ENCODE data around the gene CEP112.
"Not testable (repeated sequence)": the region's sequence is repeated elsewhere in the genome, so short reads cannot be mapped to it uniquely, and the experiment has no call there.

Gene CEP112

DNA sequence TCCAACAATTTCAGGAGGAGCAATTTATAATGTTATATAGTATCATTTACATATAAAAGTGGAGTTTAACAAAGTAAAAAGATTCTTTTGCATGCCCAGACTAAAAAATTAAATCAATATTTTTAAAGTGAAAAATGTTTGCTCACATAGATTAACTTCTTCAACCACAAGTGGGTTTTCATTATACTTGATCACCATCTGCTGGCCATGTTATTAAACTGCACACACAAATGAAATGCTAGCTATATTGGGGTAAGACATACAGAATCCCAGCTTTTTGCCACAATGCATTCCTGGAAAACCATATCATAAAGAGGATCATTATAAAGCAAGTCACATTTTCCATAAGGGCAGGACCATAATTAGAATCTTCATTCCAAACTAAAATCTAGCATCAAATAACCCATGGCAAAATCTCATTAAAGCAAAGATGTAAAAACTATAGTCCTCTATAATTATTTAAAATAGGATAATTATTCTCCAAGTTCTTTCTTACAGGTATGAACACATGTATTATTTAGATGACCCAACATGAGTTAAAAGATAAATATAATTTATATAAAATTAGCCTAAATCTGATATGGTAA is 26.3 kb downstream of the CEP112 start:
- DNase-seq (ENCODE audit: low read depth, low spot score): no peak

DNA sequence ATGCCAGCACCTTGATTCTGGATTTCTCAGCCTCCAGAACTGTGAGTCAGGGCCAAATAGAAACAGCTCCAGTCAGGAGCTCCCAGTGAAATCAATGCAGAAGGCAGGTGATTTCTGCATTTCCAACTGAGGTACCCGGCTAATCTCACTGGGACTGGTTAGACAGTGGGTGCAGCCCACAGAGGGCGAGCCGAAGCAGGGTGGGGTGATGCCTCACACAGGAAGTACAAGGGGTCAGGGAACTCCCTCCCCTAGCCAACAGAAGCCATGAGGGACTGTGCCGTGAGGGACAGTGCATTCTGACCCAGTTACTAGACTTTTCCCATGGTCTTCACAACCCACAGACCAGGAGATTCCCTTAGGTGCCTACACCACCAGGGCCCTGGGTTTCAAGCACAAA is 36.9 kb downstream of the CEP112 start:
- DNase-seq (ENCODE audit: low read depth, low spot score): not testable (repeated sequence)

DNA sequence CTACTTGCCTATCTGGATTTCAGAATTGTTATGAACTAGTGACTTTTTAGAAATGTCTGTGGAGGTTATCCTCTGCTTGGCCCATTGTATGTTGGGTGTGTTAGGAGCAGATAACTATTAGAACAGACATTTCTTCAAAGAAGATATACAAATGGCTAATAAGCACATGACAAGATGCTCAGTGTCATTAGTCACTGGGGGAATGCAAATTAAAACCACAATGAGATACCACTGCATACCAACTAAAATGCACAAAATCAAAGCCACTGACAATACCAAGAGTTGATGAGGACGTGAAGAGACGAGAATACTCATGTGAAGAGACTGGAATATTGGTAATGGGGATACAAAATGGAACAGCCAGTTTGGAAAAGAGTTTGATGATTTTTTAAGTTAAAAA is 39.2 kb downstream of the CEP112 start:
- DNase-seq (ENCODE audit: low read depth, low spot score): no peak

DNA sequence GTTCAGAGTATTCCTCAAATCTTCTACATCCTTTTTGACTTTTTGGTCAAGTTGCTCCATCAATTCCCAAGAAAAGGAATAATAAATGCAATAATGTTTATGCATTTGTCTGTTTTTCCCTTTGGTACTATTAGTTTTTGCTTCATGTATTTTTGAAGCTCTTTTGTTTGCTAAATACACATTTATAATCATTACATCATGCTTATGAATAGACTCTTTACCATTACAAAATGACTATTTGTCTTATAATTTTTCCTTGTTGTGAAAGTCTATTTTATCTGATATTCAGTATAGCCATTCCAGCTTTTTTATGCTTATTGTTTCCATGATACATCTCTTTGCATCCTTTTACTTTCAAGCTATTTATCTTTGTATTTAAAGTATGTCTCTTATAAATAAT is 41.2 kb downstream of the CEP112 start:
- no peak for DNase-seq (ENCODE audit: low read depth, low spot score)

DNA sequence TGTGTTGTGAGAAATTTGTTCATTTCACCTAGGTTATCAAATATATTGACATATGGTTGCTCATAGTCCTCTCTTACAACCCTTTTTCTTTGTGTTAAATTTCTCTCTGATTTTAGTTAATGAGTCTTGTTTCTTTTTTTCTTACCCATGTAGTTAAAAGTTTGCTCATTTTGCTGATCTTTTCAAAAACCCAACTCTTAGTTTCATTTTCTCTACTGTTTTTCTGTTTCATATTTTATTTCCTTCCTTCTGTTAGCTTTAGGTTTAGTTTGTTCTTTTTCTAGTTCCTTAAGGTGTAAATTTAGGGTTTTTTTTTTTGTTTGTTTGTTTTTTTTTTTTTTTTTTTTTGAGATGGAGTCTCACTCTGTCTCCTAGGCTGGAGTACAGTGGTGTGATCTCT is 42.4 kb downstream of the CEP112 start:
- no peak for DNase-seq (ENCODE audit: low read depth, low spot score)

DNA sequence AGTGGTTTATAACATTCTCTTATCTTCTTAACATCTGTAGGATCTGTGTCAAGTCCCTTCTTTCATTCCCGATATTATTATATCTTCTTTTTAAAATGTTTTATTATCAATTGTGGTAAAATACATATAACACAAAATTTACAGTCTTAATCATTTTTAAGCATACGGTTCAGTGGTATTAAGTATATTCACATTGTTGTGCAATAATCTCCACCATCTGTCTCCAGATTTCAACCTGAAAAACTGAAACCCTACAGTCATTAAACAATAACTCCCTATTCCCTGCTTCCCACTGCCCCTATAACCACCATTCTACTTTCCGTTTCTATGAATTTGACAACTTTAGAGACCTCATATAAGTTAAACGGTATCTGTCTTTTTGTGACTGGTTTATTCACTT is 45.5 kb downstream of the CEP112 start:
- DNase-seq (ENCODE audit: low read depth, low spot score): no peak

DNA sequence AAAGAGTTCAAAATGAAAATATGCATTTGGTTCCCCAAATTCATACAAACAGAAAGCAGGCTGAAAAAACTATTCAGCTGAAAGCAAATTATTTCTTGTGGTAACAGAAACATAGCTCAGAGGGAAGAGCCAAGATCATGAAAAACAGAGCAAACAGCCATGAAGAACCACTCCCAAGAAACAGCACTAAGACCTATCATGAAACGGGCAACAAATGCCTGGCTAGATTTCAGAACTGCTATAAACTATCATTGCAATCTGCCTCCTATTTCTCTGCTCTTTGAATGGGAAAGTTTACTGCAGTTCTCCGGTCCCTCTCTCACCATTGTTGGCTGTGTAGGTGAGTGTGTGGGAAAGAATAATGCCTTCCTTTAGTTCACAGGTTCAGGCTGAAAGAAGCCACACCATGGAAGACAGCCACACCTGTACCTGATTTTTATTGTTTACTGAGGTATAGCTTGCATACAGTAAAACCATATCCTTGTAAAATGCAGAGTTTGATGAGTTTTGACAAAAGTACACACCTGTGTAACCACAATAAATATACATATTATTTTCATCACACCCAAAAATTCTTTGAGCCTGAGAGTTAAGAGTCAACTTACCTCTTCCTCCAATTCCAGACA is 48.2 kb downstream of the CEP112 start:
- no peak for DNase-seq (ENCODE audit: low read depth, low spot score)

DNA sequence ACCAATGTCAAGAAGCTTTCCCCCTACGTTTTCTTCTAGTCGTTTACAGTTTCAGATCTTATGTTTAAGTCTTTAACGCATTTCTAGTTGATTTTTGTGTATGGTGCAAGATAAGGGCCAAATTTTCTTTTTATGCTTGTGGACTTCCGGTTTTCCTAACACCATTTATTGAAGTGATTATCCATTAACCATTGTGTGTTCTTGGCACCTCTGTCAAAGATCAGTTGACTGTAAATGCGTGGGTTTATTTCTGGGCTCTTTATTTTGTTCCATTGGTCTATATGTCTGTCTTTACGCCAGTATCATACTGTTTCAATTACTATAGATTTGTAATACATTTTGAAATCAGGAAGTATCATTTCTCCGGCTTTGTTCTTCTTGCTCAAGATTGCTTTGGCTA is 49.5 kb downstream of the CEP112 start:
- DNase-seq (ENCODE audit: low read depth, low spot score): no peak

DNA sequence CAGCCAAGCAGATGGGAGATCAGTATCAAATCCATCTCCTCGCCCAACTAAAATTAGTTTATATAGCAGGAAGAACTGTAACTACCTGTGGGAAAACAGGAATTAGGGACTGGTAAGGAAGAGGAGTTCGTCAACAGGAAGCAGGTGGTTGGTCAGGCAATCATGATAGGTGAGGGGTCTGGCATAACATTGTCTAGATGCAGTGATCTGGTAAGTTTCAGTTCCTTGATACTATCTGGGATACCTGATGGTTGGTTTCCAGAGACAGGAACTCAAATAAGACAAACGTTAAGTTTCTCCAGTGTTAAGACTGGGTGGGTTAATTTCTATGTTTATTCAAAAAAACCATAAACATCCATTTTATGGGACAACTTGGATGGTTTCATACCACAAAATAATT is 53.8 kb downstream of the CEP112 start:
- DNase-seq (ENCODE audit: low read depth, low spot score): no peak

DNA sequence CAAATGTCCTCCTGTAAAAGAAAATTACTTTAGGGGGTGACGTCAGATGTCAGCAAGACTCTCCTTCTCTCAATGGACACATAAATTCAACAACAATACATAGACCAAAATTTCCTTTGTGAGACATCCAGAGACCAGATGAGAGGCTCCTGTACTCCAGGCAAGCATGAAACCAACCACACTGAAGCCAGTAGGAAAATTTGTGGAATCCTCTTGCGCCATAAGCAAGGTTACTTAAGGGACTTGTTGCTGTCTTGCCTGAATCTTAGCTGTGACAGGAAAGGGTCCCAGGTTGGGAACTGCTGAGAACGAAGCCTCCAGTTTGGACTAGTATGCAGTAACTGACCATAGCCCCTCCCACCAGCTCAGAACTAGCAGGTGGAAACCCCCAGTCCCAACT is 56.0 kb downstream of the CEP112 start:
- DNase-seq (ENCODE audit: low read depth, low spot score): no peak

DNA sequence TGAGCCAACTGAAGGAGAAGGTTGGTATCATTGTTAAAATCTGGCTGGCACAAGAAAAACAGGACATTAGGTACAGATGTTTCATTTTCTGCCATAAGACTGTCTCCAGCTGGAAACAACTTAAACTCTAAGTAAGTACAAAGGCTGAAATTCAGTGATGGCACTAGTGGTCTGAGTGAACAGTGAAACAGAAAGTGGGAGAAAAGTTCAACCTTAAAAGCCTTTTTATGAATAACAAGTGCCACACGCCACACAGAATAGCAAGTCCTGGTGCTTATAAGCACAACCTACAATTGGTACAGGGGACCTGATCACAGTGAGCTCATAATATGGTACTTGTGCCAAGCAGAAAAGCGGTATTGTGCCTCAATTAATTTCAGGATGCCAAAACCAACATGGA is 56.7 kb downstream of the CEP112 start:
- no peak for DNase-seq (ENCODE audit: low read depth, low spot score)

DNA sequence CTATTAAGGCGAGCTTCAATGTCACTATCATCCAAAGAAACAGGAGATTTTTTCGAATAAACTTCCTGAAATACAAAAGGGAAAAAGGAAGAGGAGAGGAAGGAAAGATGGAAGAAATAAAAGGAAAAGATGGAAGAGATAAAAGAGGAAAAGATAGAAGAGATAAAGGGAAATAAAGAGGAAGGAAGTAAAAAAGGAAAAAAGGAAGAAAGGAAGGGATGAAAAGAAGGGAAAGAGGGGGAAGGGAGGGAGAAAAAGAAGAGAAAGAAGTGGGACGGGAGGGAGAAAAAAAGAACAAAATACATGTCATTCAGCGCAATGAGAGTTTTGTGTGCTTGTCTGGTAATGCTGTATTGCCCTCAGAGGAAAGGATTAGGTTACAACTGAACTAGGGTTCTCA is 62.2 kb downstream of the CEP112 start:
- no peak for DNase-seq (ENCODE audit: low read depth, low spot score)

DNA sequence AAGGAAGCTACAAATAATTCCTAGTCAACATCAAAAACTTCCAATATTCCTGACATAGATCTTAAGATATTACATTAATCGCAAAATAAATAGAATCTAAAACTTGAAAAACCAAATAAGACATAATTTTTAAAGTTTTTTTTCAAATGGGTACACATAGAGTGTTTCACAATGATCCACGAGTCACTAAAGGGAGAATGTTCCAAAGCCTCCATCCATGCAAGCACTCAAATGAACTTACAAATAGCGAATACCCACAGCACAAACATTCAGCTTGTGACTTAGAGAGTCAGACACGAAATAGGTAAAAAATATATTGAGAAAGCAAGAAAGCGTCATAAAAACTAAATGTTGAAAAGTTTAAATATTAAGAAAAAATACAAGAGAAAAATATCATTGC is 65.7 kb downstream of the CEP112 start:
- DNase-seq (ENCODE audit: low read depth, low spot score): no peak

DNA sequence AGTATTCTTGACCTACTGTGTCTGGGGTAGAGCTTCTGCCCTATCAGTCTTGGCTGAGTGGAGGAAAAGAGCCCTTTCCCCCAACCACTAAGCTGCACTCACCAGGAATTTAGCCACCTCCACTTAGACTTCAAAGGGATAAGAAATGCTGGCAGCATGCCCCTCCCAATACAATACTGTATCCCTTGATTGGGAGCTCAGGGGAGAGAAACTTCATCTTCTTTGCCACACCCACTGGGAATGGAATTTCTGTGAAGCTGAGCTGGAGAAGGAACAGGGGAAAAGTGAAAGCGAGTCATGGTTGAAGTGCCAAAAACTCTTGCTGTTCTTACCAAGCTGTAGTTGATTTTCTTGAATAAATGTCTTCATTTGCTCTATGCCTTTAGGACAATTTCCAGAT is 68.8 kb downstream of the CEP112 start:
- peak; percentile 29 for DNase-seq (ENCODE audit: low read depth, low spot score)

DNA sequence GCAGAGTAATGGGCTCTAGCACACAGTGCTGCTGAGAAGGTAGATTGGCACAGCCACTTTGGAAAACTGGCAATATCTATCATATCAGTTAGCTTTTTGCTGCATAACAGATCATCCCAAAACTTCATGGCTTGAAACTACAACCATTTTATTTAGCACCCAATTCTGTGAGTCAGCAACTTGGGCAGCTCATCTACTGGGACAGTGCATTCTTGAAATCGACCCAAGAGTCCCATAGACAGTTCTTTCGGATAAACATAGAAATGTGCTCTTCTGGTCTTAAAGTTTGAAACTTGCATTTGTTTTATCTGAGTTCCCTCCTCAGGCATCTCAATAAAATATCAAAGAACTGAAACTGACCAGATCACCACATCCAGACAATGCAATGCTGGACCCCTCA is 76.7 kb downstream of the CEP112 start:
- no peak for DNase-seq (ENCODE audit: low read depth, low spot score)

DNA sequence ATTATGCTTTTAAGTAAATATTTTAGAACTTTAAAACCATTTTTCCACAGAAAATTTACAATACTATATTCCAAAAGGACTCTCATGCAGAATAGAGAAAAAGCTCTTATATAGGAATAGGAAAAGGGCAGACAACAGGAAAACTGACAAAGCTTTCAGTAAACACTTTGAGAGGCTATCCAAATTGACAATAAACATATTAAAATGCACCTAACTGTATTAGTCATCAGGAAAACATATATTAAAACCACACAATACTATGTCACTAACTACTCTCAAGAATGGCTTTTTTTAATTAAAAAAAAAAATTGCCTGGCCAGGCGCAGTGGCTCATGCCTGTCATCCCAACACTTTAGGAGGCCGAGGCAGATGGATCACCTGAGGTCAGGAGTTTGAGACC is 77.3 kb downstream of the CEP112 start:
- DNase-seq (ENCODE audit: low read depth, low spot score): no peak

DNA sequence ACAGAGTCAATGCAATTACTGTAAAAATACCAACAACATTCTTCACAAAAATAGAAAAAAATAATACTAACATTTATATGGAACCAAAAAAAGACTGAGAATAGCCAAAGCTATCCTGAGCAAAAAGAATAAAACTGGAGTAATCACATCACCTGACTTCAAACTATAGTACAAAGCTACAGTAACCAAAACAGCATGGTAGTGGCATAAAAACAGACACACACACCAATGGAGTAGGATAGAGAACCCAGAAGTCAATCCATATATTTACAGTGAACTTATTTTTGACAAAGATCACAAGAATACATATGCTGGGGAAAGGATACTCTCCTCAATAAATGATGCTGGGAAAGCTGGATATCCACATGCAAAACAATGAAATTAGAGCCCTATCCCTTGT is 84.2 kb downstream of the CEP112 start:
- DNase-seq (ENCODE audit: low read depth, low spot score): no peak

DNA sequence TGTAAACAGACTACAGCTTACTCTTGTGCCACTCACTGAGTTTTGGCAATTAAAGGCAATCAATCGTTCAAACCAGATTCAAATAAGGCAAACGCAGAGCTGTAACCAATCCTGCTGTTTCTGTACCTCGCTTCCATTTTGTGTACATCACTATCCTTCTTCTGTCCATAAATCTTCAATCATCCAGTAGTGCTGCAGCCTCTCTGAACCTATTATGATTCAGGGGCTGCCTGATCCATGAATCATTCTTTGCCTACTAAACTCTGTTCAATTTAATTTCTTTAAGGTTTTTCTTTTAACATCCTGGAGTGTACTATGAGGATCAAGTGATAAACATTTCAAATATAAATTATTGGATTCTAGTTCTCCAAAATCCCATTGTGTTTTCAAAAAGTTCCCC is 93.9 kb downstream of the CEP112 start:
- DNase-seq (ENCODE audit: low read depth, low spot score): no peak

DNA sequence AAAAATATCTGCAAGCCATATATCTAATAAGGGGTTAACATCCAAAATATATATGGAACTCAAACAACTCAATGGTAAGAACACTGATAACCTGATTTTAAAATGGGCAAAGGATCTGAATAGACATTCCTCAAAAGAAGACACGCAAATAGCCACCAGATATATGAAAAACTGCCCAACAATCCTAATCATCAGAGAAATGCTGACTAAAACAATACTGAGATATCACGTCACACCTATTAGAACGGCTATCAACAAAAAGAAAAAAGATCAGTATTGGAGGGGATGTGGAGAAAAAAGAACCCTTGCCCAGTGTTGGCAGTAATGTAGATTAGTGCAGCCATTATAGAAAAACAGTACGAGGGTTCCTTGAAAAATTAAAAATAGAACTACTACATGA is 97.2 kb downstream of the CEP112 start:
- DNase-seq (ENCODE audit: low read depth, low spot score): no peak

DNA sequence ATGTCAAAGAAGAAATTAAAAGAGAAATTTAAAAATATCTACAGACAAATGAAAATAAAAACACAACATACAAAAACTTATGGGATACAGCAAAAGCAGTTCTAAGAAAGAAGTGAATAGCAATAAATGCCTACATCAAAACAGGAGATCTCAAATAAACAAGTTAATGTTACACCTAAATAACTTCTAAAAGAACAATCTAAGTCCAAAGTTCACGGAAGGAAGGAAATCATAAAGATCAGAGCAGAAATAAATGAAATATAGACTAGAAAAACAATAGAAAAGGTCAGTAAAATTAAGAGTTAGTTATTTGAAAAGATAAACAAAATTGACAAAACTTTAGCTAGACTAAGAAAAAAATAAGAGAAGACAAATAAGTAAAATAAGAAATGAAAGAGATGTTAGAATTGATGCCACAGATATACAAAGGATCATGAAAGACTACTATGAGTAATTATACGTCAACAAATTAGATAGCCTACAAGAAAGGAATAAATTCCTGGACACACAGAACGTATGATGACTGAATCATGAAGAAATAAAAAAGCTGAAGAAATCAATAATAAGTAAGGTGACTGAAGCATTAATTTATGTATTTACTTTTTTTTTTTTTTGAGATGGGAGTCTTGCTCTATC is 100.4 kb downstream of the CEP112 start:
- DNase-seq (ENCODE audit: low read depth, low spot score): no peak

DNA sequence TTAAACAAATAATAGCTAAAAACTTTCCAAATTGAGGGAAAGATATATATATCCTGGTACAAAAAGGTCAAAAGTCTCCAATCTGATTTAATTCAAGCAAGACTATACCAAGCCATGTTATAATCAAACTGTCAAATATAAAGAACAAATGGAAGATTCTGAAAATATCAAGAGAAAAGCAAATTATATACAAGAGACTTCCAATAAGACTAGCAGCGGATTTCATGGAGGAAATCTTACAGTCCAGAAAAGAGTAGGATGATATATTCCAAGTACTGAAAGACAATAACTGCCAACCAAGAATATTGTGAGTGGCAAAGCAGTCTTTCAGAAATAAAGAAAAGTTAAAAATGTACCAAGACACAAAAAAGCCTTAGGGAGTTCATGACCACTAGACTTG is 102.2 kb downstream of the CEP112 start:
- DNase-seq (ENCODE audit: low read depth, low spot score): no peak

DNA sequence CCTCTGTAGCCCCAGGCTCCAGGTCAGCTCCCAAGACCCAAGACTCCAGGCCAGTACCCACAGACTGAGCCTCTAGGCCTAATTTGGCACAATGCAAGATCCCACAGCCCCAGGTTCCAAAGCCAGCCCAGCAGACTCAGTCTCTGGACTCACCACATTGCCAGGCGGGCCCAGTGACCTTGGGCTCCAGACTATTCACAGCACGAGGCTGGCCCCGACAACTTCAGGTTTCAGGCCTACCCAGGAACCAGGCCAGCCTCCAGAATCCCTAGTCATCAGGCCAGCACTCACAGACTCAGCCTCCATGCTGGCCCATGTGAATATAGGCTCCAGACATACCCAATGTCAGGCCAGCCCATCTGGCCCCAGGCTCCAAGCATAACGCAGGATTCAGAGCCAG is 103.8 kb downstream of the CEP112 start:
- DNase-seq (ENCODE audit: low read depth, low spot score): no peak

DNA sequence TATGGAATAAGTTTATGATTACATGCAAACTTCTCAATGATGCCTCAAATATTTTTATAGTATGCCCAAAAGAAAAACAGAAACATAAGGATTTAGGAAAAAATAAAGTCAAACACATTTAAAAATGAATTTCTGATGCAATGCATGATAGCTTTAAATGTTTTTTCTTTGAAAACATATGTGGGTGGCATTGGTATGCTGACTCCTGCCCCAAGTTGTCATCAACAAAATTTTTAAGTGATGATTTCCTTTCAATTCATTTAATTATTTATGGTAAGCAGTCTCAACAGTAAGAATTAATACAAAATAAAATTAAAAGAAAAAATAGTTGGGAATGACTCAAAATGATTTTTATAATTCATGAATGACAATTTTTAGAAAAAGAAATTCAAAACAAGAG is 104.9 kb downstream of the CEP112 start:
- no peak for DNase-seq (ENCODE audit: low read depth, low spot score)

DNA sequence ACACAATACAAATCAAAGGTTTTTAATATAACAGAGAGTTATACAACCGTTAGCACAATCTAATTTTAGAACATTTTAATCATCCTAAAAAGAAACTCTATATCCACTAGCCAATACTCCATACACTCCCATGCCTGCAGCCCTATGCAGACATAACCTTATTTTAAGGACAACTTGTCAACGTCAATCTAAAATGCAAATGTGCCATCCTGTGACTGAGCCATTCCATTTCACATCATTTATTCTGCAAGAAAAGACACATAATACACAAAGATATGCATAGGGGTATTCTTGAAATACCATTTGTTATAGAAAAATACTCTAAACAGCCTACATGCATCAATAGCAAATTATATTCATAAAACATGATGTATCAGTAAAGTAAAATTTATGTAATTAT is 106.7 kb downstream of the CEP112 start:
- DNase-seq (ENCODE audit: low read depth, low spot score): no peak
